Measurements from ENCODE around the gene MAGI1.

Gene MAGI1

GRCh38 chr3:65687741-65688140, 351.0 kb downstream of the MAGI1 start:
- no peak overlapping the region for H3K4me3 ChIP-seq (ENCODE audit: low read length)
- DNase-seq (ENCODE audit: low read depth) = no peak
- TF ChIP-seq CTCF (IDR thresholded peaks at IDR 0.05; ENCODE audit: insufficient read depth, low read depth, low read length, missing control alignments) = no peak

- no peak for TF ChIP-seq CTCF (IDR thresholded peaks at IDR 0.05; ENCODE audit: insufficient read depth, low read depth, low read length, missing control alignments)
- DNase-seq (ENCODE audit: low read depth) = no peak
- no peak overlapping the region for H3K4me3 ChIP-seq (ENCODE audit: low read length)
Measured at GRCh38 chr3:65685621-65686235, 353.0 kb downstream of the MAGI1 start.

- DNase-seq (ENCODE audit: low read depth) = no peak
- H3K4me3 ChIP-seq (ENCODE audit: low read length) = no peak overlapping the region
- TF ChIP-seq CTCF (IDR thresholded peaks at IDR 0.05; ENCODE audit: insufficient read depth, low read depth, low read length, missing control alignments) = no peak
Measured at GRCh38 chr3:65678516-65678915, 360.2 kb downstream of the MAGI1 start.

GRCh38 chr3:65677486-65678010, 361.2 kb downstream of the MAGI1 start:
- H3K4me3 ChIP-seq (ENCODE audit: low read length) = no peak overlapping the region
- TF ChIP-seq CTCF (IDR thresholded peaks at IDR 0.05; ENCODE audit: insufficient read depth, low read depth, low read length, missing control alignments) = no peak
- DNase-seq (ENCODE audit: low read depth) = no peak

- no peak for TF ChIP-seq CTCF (IDR thresholded peaks at IDR 0.05; ENCODE audit: insufficient read depth, low read depth, low read length, missing control alignments)
- H3K4me3 ChIP-seq (ENCODE audit: low read length) = no peak overlapping the region
- DNase-seq (ENCODE audit: low read depth) = no peak
Measured at GRCh38 chr3:65676580-65676979, 362.1 kb downstream of the MAGI1 start.

- no peak for TF ChIP-seq CTCF (IDR thresholded peaks at IDR 0.05; ENCODE audit: insufficient read depth, low read depth, low read length, missing control alignments)
- DNase-seq (ENCODE audit: low read depth) = no peak
- no peak overlapping the region for H3K4me3 ChIP-seq (ENCODE audit: low read length)
Measured at GRCh38 chr3:65675011-65675410, 363.7 kb downstream of the MAGI1 start.

- H3K4me3 ChIP-seq (ENCODE audit: low read length) = no peak overlapping the region
- TF ChIP-seq CTCF (IDR thresholded peaks at IDR 0.05; ENCODE audit: insufficient read depth, low read depth, low read length, missing control alignments) = no peak
- DNase-seq (ENCODE audit: low read depth) = no peak
Measured at GRCh38 chr3:65674226-65674625, 364.5 kb downstream of the MAGI1 start.

Measured in epithelial cell of esophagus (primary cell).